ENCODE measurements around the gene IFI6.

The IFI6 gene

GRCh38 chr1:27650171-27650538 is 21.8 kb downstream of the IFI6 start:
- DNase-seq: no peak

GRCh38 chr1:27649306-27649635 is 22.7 kb downstream of the IFI6 start:
- DNase-seq: no peak

GRCh38 chr1:27648602-27649305 is 23.2 kb downstream of the IFI6 start:
- peak in 1 of 4 experiments; percentile 14 for DNase-seq

- no peak for DNase-seq
Measured at GRCh38 chr1:27647328-27647727, 24.7 kb downstream of the IFI6 start.

DNA sequence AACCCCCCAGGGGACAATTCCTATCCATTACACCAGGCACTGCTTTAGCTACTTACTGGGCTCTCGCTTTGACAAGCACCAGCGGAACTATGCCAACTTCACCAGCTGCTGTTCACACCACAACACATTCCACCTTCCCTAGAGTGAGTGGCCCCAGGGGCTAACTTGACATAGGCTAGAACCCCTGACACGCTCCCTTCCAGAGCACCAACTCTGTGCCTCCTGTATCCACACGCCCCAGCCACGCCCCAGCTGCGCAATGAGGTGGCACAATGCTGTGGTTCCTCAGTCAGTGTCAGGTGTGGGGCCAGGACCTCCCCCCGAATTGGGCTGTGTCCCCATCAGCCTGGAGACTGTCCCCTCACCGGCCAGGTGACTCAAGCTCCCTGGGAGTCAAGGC is 25.3 kb downstream of the IFI6 start:
- peak in 1 of 4 experiments; percentile 8 for DNase-seq

DNA sequence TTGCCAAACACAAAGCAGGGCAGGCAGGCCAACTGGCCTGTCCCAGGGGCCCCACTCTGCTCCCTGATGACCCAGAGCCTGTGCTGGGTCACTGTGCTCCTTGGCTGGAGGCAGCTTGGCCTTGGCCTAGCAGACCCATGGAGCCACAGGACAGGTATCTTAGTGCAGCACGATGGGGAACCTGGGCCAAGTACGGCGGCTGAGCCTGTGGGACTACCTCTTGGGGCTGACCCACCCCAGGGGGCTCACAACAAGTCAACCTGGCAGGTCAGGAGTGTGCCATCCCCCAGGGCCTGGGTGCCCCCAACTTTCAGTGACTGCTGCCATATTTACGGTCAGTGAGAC is 26.9 kb downstream of the IFI6 start:
- DNase-seq: no peak

- no peak for DNase-seq
Measured at GRCh38 chr1:27644369-27645070, 27.5 kb downstream of the IFI6 start.

DNA sequence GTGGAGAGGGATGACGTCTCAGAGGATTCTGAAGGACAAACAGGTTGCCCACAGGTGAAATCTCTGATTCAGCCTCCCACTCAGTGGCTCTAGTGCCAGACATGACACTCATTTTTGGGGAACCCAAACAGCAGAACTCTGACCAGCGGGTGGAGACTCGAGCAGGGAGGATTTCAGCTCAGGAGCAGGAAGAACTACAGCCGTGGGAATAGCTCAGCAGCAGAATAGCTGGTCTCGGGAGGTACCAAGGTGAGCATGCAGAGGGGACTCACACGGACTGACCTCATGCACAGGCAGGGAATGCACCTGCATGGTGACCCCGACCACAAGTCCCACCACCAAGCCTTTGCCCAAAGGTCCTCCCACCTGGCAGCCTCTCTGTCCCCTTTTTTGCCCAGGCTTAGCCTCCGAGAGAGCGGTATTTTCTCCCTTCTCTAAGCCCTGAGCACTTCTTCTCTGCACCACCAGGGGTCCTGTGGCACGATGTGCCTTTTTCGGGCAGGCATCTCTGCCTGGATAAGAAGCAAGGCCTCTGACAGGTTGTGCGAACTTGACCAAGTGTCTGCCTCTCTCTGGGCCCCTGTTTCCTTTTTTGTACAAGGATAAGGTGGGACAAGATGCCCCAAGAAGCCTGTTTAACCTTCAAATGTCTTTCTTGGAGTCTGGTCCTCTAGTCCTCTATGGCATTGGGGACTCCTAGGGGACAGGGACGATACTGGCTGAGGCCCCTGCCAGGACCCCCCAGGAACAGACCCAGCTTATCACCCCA is 28.2 kb downstream of the IFI6 start:
- peak; percentile 63 to 82 (median 76) for DNase-seq

- peak; percentile 34 to 62 (median 60) for DNase-seq
Measured at GRCh38 chr1:27640514-27640913, 31.5 kb downstream of the IFI6 start.

- no peak for DNase-seq
Measured at GRCh38 chr1:27638805-27639204, 33.2 kb downstream of the IFI6 start.

- peak in 2 of 4 experiments; percentile 5 to 12 for DNase-seq
Measured at GRCh38 chr1:27638047-27638734, 33.8 kb downstream of the IFI6 start.

GRCh38 chr1:27635396-27636142 is 36.4 kb downstream of the IFI6 start:
- peak; percentile 37 to 64 (median 60) for DNase-seq

DNA sequence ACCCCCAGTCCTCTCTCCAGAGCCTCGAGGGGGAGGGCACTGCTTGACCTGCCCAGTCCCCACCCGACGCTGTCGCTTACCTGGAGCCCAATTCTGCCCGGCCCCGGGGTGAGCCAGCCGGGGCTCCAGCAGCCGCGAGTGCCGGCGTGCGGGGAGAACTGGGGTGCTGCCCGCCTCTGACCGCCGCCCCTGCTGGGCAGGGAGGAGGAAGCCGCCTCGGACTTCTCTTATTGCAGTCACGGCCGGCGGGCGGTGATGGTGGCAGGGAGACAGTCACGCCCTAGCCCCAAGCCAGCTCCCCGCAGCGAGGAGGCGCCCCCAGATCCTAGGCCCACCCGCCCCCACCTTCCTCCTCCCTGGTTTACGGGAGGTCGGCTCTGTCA is 37.0 kb downstream of the IFI6 start, which contains the start of gene FGR:
TSS of gene FGR (minus strand) at position 201 of the 383 bp plus-strand sequence. CDS start 11,269 bp downstream, outside the sequence.
- DNase-seq: peak; percentile 82 to 92 (median 88)

GRCh38 chr1:27634177-27634984 is 37.6 kb downstream of the IFI6 start:
- peak; percentile 69 to 89 (median 84) for DNase-seq

DNA sequence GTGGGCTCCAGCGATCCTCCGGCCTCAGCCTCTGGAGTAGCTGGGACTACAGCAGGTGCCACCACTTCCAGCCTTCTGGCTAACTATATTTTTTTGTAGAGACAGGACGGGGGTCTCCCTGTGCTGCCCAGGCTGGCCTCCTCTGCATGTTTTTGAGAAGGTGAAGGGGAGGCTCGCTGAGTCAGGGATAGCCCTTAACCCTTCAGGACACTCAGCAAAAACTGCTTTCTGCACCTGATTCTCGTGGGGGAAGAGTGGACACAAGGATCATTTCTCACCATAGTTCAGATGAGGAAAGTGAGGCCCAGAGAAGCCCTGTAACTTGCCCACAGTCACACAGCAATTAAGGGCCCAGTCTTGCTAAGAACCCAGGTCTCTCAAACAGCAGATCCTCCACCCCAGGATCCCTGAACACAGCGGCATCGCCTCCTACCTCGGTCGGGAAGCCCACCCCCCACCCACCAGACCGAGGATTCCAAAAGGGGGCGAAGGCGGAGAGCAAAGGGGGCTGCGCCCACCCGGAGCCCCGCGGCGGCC is 38.3 kb downstream of the IFI6 start:
- peak in 1 of 4 experiments; percentile 31 for DNase-seq

- DNase-seq: no peak
Measured at GRCh38 chr1:27633298-27633610, 38.7 kb downstream of the IFI6 start.

DNA sequence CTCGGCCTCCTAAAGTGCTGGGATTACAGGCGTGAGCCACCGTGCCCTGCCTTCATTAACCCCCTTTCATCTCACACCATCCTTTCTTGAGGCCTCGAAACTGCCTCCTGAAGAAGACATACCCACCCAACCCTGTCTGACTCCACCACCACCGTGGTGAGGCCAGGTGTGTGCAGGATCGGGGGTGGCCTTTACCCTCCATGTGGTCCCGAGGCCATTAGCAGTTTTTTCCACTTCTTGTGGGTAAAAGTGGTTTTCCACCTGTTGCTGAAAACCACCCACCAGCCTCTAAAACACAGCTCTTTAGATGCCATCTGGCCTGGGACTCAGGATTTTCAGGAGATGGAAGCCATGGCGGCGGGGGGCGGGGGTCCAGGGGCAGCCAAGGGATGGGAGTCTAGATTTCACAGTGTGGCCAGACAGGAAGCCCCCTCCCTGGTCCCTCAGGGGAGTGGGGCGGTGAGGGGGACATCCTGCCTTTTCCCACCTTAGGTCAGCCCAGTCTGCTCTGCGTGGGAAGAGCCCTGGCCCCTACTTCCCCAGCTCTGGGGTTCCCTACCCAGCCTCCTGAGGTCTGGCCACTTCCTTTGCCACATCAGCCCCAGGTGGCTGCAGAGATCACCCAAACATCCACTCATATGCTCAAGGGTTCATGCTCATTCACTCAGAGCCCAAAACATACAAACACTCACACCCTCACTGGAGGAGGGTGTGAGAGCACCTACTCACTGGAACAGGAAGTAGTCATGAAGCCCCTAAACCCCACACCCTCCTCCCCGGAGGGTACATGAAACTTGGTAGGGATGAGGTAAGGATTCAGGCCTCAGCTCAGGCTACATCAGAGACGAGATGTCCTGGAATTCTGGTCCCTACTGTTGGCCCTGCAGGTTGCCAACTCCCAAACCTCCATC is 39.4 kb downstream of the IFI6 start:
- DNase-seq: peak; percentile 66 to 81 (median 74)

- peak; percentile 88 to 96 (median 92) for DNase-seq
Measured at GRCh38 chr1:27630859-27631491, 41.0 kb downstream of the IFI6 start.

GRCh38 chr1:27628712-27629111 is 43.3 kb downstream of the IFI6 start:
- peak in 2 of 4 experiments; percentile 33 to 44 for DNase-seq
